HG02678 (cell line): ENCODE results near the gene CDK4.
A peak's percentile ranks its signal among the peaks of the same experiment; 100 is the strongest.

Experiments
- ATAC-seq: cut with Tn5 transposase; IDR thresholded peaks from one replicate; pipeline ENCODE4 v1.9.1; 2021; ENCODE audit warnings: mild to moderate bottlenecking, moderate library complexity; ENCODE audit not compliant: unreplicated experiment

Gene CDK4

DNA sequence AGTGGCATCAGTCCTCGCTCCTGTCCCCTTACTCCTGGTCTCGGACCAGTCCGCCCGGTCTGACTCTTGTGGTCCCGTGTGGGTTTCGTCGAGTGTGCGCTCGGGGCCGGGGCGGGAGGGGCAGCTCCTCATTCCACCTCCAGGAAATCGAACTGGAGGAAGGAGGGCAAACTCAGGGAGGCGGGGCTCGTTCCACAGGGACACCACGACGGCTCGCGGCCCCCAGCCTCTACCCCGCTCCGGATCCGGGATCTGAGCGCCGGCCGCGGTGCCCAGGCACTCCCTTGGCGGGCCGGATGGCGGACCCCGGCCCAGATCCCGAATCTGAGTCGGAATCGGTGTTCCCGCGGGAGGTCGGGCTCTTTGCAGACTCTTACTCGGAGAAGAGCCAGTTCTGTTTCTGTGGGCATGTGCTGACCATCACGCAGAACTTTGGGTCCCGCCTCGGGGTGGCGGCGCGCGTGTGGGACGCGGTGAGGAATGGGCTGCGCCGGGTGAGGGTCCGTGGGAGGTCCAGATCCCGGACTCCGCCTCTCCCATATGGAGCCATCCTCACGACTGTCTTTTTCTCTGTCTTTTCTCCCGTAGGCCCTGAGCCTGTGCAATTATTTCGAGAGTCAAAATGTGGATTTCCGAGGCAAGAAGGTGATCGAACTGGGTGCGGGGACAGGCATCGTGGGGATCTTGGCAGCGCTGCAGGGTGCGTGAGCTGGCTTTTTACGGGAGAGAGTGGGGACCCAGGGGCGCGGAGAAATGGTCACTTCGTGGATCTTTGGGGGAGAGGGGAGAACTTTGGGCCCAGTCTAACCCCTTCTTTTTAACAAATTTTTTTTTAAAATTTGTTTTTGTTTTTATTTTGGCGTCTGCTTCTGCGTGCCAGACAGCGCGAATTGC lies 20.6 kb upstream of the CDK4 start, which contains the start of gene EEF1AKMT3:
EEF1AKMT3 (plus strand) TSS at position 186 of the 894 bp plus-strand sequence; CDS start at position 297, 111 bp downstream.
- peak; percentile 17 for ATAC-seq

DNA sequence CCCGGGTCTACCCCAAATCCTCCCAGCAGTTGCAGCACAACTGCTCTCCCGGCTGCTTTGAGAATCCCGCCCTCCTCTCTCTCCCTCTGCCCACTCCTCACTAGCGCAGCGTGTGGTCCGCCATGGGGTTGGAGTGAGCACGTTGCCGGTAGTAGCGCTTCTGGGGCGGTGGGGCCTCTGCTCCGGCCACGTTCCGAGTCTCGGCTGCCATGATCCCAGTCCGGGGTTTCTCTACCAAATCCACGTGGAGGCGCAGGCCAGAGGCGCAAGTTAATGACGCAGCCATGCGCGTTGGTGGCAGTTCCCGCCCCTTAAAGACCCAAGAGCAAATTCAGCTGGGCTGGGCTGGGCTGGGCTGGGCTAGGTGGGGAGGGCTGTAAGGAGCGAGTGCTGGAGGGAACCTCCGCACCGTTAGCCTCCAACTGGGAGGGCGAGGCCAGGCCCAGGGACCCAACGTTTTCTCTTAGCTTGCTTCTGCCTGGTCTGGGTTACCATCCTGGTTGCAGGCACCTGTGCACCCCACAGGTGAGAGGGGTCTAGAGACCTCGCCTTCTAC lies 19.8 kb upstream of the CDK4 start, which contains the start of gene METTL1:
METTL1 (minus strand) TSS at position 233 of the 556 bp plus-strand sequence; CDS start at position 211, 22 bp downstream.
- ATAC-seq: peak; percentile 77

DNA sequence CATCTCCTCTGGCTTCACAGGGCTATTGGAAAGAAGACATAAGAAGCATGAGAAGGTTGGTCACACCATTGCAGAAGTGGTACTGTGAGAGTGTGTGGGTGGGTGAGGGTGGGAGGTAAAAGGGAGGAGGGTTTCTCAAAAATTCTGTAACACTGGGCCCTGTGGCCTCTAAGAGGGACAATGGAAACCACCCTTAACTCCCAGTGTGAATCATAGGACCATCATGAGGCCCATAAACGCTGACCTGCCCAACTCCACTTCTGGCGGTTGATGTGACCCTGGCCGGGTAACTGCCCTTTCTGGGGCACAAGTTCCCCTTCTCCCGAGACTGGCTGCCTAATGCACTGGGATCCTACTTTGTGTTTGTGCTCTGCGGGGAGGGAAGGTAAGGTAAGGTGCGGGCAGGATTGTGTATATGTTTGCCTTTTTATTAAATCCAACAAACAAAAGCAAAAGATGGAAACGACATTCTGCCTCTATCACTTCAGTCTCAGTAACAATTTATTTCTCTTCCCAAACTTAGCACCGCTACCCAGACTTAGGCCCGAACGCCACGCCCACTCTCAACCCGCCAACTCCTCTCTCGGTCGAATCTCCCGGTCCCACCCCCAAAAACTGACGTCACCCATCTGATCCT lies 19.2 kb upstream of the CDK4 start:
- peak; percentile 75 for ATAC-seq

DNA sequence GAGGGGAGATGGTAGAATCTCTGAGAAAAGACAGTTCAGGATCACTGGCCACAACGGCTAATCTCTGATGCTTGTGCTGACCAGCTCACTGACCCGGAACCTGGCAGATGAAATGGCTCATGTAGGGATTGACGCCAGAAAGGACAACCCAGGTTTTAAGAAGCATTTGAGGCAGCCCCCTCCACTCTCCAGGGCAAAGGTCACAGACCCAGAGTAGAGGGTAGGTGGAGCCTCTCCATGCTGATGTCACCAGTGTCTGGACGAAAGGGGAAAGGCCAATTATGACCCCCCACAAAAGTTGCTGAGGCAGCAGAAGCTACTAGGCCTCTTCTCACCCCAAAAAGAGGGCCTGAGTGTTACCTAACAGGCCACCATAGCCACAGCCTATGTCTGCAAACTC lies 18.6 kb upstream of the CDK4 start:
- ATAC-seq: no peak

DNA sequence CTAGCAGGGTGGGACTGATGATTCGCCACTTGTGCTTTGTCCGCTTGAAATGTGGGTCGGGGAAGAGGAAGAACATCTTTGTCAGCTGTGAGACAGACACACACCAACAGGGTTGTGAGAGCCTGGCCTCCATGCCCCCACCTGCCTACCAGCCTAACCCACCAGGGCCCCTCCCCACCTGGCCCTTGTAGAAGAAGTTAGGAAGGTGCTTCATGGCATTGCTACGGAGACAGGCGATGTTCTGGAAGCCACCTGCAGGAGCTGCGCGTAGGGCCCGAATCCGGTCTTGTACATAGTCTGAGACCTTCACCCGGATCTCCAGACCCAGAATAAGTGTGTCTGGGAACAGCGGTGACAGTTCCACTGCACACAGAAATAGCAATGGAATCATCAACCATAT lies 17.5 kb upstream of the CDK4 start:
- ATAC-seq: no peak

DNA sequence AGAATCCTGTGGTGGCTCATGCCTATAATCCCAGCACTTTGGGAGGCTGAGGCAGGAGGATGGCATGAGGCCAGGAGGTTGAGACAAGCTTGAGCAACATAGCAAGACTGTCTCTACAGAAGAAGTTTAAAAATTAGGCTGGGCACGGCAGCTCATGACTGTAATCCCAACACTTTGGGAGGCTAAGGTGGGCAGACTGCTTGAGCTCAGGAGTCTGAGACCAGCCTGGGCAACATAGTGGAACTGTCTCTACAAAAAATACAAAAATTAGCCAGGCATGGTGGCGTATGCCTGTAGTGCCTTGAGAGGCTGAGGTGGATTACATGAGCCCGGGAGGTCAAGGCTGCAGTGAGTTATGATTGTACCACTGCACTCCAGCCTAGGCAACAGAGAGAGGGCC lies 15.8 kb upstream of the CDK4 start:
- no peak for ATAC-seq

DNA sequence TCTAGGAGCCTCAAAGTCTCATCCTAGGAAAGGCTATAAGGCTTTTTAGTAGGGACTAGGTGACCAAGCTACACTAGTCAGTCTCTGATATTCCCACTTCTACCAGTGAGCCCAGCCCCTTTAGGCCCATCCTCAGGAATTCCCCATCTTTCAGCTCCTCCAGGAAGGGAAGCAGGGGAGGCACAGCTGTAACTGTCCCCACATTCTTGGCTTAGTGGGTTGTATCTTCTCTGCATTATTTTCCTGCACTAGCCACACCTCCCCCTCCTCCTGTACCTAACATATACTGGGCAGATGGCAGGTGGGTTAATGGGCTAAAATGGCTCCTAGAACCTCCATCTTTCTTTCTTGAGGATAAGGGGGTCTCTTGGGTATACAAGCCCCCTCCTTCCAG lies 15.2 kb upstream of the CDK4 start:
- ATAC-seq: no peak

DNA sequence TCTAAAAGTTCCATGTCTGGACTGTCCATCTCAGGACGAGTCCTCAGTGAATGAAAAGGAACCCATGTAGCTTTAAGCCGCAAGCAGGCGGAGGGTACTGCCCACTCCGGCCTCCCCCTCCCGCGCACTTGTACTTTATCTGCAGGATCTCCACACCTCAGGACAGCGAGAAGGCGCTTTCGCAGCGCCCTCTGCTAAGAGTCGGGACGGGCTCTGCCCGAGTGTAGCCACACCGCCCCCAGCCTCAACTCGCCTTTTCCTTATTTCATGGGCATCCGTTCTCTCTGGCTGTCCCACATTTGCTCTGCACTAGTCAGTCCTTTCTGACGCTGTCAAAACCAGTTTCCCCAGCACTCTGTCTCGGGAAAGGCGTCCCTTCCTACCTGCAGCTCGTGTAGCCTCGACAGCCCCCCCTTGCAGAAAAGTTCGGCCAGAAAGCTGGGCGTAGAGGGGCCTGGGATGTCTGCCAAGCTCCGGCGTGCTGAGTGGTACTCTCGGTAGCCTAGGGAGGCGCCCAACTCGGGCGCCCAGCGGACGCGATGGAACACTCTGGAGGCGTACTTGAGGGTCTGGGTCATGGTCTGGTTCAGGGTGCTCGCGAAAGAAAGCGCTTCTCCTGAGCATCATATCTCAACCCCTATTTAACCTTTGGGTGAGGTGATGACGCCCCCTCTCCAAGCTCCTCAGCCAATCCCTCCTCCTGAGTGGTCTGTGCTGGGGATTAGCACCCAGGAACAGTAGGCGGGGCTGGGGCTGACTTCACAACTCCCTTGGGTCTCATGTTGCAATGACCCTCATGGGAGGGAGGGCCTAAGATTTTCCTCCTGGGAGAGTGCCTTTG lies 14.6 kb upstream of the CDK4 start, which contains the start of gene CYP27B1:
CYP27B1 (minus strand) TSS at position 615 of the 841 bp plus-strand sequence; CDS start at position 578, 37 bp downstream.
- no peak for ATAC-seq

DNA sequence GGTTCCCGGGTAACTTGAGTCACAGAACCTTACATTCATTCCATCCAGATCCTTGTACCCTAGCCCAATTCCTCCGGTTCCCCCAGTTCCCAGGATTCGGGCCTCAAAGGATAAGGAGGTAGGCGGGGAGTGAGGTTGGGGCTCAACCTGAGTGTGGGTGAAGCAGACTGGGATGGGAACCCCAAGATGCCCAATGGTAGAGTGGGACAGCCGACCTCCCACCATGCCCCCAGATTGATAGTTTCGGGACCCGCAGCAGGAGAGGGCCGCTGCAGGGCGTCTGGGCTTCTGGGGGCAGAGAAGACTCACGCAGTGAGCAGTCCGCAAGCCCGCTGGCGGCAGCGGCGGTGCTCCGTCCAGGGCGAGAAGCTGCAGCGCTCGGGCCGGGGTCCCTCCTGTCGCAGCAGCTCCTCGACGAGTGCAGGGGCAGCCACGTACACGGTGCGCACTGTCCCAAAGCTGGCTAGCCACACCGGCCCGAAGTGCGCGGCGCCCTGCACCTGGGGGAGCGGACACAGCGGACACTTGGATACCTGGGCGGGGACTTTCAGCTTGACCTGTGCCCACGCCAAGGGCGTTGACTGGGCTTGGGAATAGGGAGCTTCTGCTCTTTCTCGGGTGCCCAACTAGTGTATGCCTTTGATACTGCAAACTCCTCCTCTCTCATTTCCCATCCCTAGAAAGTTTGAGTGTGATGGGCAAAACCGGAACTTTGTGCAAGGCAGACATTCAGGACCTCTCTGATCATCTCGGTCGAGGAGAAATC lies 13.8 kb upstream of the CDK4 start:
- ATAC-seq: no peak

DNA sequence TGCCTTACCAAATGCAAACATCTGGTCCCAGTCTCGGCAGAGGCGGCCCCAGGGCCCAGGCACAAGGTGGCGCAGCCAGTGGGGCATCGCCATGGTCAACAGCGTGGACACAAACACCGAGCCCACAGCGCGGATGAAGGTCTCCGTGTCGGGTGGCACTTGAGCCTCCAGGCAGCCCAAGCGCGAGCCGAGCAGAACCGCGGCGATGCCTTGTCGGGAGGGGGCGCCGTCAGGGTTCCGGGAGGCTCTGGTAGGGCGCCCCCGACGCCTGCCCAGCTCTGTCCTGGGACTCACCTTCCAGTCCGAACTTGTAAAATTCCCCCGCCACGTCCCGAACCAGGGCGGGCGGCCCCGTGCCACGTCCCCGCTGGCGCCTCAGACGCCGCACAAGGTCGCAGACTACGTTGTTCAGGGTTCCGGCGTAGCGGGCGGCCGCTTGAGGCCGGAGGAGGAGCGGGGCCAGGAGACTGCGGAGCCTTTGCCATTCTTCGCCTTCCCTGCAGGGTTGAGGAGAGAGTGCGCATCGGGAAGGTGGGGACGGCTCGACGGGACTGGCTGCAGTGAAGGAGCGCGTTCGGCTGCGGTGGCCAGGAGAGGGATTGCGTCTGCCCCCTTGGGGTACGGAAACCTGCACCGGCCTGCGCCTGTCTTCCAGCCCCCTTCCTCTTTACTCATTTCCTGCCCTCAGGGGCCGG lies 13.0 kb upstream of the CDK4 start:
- no peak for ATAC-seq

DNA sequence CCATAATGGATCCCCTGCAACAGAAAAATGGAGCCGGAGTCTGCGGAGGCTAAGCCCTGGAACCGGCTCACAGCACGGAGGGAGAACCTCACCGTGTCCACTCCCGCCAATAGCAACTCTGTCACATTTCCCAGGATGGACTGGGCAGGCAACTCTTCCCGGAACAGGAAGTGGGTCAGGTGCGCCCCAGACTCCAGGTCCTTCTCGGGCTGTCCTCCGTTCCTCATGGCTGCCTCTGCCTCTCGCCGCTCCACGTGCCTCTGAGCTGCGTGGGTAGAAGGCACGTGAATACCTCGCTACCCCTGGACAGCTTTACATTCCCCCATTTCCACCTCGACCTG lies 12.5 kb upstream of the CDK4 start:
- no peak for ATAC-seq

DNA sequence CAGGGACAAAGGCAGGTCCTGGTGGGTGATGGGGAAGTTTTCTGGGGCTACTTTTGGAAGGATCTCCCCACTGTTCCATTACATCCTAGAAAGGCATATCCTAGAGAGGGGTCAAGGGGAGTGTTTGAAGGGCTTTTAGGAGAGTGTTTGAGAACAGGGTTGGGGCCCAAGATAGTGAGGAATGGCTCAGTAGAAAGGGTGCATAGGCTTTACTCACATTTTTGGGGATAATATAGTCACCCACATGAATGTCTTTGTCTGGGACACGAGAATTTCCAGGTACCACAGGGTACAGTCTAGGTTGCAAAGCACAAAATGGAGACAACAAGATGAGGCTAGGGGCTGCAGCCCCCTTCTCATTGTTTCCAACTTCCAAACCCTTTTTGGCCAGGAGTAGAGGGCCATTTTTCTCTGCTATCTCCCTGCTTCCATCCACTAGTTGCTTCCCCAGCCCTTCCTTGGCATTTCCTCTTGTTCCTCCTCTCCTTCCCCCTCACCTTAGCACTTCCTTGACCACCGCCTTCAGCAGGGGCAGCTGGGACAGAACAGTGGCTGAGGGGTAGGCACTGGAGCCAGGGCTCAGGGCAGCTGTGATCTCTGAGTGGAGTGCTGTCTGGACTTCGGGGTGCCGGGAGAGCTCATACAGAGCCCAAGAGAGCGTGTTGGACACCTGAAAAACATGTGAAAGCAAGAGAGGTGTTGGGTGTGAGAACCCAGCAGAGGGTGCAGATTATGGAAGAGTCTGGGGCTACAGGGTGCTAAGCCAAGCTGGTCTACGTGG lies 12.0 kb upstream of the CDK4 start:
- ATAC-seq: no peak

DNA sequence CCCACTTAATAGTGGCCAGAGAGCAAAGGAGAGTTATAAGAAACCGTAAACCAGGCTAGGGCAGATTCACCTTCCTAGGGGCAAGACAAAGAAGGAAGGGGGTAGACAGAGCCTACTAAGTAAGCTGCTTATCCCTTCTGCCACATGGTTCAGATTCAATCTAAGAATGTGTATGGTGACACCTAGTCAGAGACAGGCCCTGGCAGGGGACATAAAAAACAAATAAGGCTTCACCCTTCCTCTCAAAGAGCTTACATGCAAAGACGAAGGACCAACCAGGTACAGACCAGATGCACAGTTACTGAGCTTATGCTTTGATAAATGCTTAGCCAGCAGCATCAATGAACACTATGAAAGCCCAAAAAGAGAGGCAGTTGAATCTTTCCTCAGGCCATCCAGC lies 10.4 kb upstream of the CDK4 start:
- ATAC-seq: no peak

DNA sequence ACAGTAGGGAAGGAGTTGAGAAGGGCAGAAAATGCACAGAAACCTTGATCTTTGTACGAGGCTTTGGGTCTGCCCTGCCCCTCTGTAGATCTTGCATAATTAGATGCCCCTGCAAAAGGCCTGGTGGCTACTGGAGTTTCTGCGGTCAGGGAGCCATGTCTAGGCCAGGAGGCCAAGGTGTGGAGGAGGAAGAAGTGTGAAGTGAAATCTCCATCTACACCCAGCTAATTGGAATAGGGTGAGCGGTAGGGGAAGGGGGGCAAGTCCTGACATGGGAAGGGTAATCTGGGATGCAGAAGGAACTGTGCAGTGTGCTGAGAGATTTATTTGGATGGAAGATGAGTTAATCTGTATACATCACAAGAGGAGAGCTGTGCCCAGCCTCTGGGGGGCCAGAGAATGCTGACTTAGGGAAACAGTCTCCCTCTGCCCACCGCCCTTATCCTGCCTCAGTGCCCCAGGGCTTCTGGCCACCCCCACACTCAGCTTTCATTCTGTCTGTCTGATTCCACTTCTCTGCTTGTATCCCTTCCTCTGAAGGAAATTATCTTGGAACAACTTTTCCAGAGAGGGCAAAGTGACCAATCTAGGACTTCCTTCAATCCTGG lies 9.4 kb upstream of the CDK4 start:
- no peak for ATAC-seq

DNA sequence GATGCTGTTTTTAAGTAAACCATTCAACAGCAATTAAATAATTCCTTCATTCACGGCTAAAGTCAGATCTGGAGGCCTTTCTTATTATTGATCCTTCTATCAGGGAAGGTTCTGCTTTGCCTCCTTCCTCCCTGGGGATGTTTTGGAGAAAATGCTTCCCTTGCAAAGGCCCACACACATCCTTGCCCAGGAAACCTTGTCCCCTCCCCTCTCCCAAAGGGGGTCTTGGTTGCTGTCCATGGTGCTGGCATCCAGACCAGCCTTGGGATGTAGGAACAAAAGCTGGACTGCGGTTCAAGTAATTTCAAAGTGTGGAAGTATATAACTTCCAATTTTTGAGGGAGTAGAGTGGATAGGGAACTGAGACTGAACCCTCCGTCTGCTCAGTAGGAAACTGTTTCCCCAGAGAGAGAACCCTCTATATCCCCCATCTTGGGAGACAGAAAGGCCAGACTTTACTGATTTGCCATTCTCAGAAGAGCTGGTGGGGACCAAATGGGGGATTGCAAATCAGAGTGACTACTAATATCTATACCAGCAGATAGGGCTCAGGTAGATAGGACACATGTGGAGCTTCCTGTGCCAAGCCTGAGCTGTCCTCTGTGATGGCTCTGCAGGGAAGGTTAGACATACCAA lies 8.4 kb upstream of the CDK4 start:
- no peak for ATAC-seq

DNA sequence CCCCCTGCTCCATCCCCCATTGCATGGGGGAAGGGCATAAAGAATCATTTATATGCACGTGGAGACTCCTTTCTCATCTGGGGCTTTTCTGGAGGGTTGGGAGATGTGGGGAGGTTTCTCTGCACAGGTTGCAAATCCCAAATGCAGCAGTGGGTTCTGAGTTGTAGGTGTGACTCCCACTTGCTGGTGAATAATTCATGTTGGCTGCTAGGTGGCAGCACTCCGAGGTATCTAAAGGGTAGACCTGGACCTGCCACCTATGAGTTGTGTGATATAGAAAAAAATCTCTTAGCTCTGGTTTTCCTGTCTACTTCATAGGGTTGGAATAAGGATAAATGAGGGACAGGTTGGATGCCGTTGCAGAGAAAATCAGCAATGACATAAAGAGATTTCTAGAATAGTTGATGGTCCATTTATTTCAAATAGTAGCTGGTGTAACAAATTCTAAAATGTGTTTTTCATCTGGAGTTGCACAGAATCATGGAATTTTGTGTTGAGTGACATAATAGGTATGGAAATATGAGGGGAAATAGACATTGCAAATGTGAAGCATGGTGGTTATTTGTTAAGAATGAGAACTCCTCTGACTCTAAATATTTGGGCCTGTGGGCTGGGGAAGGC lies 7.4 kb upstream of the CDK4 start:
- ATAC-seq: no peak

DNA sequence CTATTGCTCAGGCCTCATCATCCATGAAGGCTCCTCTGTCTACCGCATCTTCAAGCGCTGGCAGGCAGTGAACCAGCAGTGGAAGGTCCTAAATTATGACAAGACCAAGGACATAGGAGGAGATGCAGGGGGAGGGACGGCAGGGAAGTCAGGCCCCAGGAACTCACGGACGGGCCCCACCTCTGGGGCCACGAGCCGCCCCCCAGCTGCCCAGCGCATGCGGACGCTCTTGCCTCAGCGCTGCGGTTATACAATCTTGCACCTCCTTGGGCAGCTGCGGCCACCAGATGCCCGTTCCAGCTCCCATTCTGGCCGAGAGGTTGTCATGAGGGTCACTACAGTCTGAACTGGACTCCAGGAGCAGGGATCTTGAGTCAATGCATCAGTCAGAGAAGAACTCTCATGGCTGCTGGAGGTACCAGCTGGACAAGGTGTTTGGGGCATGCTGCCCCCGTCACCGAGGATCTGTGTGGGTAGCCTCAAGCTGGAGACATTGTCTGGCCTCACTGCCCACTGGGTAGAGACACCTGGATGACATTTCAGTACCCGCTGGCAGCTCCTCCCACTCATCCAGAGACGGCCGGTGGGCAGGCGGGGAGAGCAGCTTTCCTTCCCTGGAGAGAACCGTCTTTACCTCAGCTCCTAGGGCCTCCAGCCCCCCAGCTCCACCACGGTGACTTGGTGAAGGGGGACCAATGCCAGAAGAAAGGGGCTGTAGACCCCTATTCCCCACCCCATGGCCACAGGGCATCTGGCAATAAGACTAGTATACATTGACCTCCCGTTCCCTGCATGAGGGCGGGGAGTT lies 6.6 kb upstream of the CDK4 start:
- ATAC-seq: no peak
